Vagina (tissue), 2 donors: Measurements from ENCODE around the gene GATB.

Experiments used
- POLR2AphosphoS5 ChIP-seq, 2 donors: sonication (generic); formaldehyde crosslinking; IDR thresholded peaks; one replicate each; pipeline ENCODE4 v1.9.0; 2017; ENCODE audit warnings: antibody characterized with exemption in 2 of 2, mild to moderate bottlenecking in 2 of 2, low read depth in 1 of 2; ENCODE audit not compliant: insufficient read depth in 1 of 2
- TF ChIP-seq, protein P1 (sequence below), 3 experiments: fragments of 450-650 bp in 2 of 3; fragments of 200-600 bp in 1 of 3; sonication (generic) in 1 of 3; IDR thresholded peaks; one replicate each; pipeline ENCODE4 v1.5.1; 2017 to 2019; ENCODE audit warnings: antibody characterized with exemption in 3 of 3, mild to moderate bottlenecking in 2 of 3, moderate library complexity in 2 of 3

DNA sequence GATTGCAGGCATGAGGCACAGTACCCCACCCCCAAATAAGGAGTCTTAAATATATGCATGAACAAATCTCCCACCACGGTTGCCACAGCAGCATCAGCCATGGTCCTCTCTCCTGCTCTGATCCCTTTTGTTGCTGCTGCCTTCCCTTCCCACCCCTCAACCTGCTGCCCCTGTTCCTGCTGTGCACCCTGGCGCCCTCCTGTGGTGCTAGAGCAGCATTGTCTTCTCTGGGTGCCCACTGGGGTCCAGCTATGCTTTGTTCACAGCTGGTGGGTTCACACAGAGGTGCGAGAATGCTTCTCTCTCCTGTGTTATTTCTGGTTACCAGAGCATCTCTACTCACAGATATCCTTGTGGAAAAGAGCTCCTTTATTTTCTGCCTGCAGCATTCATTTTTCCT, 116.2 kb downstream of the GATB start:
- TF ChIP-seq, protein P1, sequence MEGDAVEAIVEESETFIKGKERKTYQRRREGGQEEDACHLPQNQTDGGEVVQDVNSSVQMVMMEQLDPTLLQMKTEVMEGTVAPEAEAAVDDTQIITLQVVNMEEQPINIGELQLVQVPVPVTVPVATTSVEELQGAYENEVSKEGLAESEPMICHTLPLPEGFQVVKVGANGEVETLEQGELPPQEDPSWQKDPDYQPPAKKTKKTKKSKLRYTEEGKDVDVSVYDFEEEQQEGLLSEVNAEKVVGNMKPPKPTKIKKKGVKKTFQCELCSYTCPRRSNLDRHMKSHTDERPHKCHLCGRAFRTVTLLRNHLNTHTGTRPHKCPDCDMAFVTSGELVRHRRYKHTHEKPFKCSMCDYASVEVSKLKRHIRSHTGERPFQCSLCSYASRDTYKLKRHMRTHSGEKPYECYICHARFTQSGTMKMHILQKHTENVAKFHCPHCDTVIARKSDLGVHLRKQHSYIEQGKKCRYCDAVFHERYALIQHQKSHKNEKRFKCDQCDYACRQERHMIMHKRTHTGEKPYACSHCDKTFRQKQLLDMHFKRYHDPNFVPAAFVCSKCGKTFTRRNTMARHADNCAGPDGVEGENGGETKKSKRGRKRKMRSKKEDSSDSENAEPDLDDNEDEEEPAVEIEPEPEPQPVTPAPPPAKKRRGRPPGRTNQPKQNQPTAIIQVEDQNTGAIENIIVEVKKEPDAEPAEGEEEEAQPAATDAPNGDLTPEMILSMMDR (IDR thresholded peaks at IDR 0.05): no peak
- TF ChIP-seq POLR2AphosphoS5 (IDR thresholded peaks at IDR 0.05; ENCODE audit: insufficient read depth in 1 of 2, low read depth in 1 of 2): no peak
